ENCODE data around the gene RIN2.
A peak's percentile ranks its signal among the peaks of the same experiment; 100 is the strongest.
"Not testable (repeated sequence)": the region's sequence is repeated elsewhere in the genome, so short reads cannot be mapped to it uniquely, and the experiment has no call there.

The RIN2 gene

DNA sequence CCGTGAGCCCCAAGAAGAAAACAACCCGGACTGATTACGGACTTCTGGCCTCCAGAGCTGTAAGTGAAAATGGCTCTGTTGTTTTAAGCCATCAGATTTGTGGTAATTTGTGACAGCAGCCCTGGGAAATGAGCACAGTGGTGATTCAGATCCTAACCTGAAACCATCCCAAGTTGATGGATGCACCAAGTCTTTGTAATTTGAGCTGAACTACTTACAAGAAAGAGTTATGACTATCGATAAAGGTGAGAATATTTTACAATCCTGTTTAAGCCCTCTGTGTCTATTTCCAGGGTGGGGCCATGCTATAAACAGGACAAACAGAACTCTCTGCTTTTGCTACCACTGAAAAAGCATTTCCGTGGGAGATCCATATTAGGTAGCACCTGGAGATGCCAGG, 19.1 kb upstream of the RIN2 start:
- DNase-seq = no peak
- ATAC-seq = no peak

- no peak for ATAC-seq
- DNase-seq = no peak
Measured at GRCh38 chr20:19739351-19739750, 18.7 kb upstream of the RIN2 start.

- no peak for ATAC-seq
Measured at GRCh38 chr20:19740512-19740911, 17.5 kb upstream of the RIN2 start.

GRCh38 chr20:19741924-19742323, 16.1 kb upstream of the RIN2 start:
- DNase-seq = no peak
- ATAC-seq = no peak

More at GRCh38 chr20:19740512-19740911, 17.5 kb upstream of the RIN2 start:
- DNase-seq = no peak

DNA sequence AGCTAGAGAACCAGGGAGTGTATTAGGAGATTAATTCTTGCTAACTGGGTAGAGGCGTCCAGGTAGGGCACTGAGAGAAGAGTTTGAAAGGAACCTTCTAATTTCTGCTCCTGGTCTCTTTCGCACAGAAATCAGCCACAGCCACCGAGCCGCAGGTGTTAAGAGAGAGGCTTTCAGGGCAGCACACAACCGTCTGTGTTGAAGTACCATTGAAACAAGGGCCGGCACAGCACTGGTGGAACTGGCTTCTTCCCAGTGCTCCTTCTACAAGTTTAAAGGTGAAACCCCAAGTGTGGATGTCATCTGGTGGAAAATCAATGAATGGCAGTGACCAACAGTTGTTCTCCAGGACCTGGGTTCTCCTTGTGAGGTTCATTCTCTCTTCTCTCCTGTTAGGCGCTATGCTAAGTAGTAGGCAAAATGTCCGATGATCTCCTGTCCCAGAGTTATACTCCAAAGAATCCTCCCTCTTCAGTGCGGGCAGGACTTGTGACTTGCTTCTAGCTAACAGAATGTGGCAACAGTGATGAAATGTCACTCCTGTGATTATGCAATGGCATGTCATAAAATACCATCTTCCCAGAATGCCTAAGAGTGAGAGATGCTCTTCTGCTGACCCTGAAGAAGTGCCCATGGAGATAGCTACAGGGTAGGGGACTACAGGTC, 15.0 kb upstream of the RIN2 start:
- DNase-seq = no peak
- ATAC-seq = no peak

GRCh38 chr20:19743640-19743995, 14.4 kb upstream of the RIN2 start:
- no peak for DNase-seq

DNA sequence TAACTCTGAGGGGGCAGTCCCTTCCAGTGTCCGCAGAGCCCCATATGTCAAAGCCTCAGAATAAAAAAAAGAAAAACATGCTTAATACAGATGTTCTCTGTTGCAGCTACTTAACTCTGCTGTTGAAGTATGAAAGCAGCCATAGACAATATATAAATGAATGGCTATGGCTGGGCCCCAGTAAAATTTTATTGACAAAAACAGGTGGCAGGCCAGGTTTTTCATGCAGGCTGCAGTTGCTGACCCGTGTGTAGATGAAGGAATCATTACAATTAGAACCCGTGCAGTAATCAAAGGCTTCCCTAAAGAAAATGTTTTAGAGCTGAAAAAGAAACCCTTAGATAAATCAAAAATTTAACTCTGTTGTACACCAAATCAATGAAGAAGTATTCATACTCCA, 13.0 kb upstream of the RIN2 start:
- ATAC-seq = no peak

More at GRCh38 chr20:19743640-19743995, 14.4 kb upstream of the RIN2 start:
- no peak for ATAC-seq

DNA sequence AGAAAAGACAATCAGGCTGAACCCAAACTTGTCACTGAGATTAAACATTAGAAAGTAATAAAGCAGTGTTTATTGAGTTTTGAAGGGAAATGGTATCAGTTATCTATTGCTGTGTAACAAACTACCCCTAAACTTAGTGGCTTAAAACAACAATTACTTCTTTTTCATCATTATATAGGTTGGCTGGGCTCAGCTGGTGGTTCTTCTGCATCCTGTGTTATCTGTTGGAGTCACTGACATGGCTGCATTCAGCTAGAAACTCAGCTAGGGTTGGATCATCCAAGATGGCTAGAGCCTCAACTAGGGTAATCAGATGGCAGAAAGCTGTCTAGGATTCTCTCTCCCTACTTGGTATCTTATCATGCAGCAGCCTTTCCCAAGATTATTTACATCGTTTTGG, 12.5 kb upstream of the RIN2 start:
- ATAC-seq = no peak
- DNase-seq = no peak

More for the DNA sequence above, 13.0 kb upstream of the RIN2 start:
- DNase-seq = no peak

- DNase-seq (no peak), ATAC-seq (no peak)
Measured at GRCh38 chr20:19746396-19746795, 11.7 kb upstream of the RIN2 start.

GRCh38 chr20:19747903-19748302, 10.2 kb upstream of the RIN2 start:
- ATAC-seq = no peak
- no peak for DNase-seq

- ATAC-seq = no peak
- no peak for DNase-seq
Measured at GRCh38 chr20:19748681-19749080, 9.4 kb upstream of the RIN2 start.

GRCh38 chr20:19749618-19750071, 8.4 kb upstream of the RIN2 start:
- DNase-seq (no peak), ATAC-seq (no peak)

DNA sequence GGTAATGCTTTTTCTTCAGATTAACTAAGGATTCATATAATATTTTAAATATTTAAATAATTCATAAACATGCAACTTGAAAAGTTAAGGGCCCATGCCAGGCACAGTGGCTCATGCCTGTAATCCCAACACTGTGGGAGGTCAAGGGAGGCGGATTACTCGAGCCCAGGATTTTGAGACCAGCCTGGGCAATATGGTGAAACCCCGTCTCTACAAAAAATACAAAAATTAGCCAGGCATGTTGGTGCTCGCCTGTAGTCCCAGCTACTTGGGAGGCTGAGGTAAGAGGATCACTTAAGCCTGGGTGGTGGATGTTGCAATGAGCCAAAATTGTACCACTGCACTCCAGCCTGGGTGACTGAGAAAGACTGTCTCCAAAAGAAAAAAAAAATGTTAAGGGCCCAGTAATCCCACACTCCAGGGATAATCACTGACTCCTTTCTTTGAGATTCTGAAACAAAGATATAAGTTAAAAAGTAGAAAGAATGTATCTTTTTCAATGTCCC, 7.9 kb upstream of the RIN2 start:
- DNase-seq (no peak), ATAC-seq (no peak)

DNA sequence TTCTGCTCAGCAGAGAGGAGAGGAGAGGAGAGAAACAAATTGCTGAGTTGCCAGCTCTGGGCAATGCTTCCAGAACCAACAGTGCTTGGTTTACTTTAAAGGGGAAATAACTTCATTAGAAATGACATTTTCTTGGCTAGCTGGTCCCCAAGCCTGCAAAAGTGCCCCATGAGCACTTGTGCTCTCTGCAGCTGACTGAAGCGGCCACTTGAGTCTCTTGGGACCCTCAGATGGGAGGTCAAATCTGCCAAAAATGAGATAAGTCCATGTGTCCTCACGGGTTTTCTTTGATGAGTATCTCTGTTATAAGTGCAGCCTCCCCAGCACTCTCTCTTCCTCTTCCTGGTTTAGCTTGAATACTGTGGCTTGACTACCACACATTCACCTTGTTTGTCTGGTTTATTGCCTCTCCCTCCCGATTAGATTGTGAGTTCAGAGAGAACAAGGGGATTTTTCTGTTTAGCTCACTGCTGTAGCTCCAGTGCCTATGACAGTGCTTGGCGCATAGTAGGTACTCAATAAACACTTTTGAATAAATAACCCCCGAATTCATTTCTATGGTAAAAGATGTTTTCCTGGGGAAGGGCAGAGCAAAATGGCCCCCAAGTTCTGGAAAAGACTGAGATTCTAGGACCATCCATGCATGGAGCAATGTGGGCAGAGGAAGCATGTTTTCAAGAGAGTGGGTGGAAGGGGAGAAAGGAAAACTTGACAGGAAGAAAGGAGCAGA, 7.0 kb upstream of the RIN2 start:
- ATAC-seq = no peak
- no peak for DNase-seq

DNA sequence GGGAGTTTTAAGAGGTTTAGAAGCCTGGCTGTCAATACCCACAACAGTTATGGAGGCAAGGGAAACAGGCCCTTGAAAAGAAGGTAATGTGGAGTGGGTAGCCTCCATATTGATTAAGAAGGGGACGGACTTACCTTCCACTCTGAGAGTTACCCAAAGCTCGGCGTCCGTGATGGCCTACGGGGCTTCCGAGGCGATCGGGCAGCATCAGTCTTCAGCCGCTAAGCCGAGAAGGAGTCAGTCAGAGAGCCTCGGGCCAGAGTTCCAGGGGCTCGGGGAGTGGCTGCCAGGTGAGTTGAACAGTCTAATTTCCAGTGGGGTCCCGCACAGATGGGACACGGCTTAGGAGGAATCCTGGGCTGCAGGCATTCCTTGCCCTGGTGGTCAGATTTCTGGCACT, 3.9 kb upstream of the RIN2 start:
- ATAC-seq, DNase-seq: not testable (repeated sequence)

- DNase-seq (no peak), ATAC-seq (no peak)
Measured at GRCh38 chr20:19756761-19757486, 1.1 kb upstream of the RIN2 start.

GRCh38 chr20:19757487-19758132, 448 bp upstream of the RIN2 start:
- ATAC-seq (no peak), DNase-seq (peak; percentile 5)

GRCh38 chr20:19758501-19759331, 658 bp downstream of the RIN2 start:
- ATAC-seq (no peak), DNase-seq (no peak)

DNA sequence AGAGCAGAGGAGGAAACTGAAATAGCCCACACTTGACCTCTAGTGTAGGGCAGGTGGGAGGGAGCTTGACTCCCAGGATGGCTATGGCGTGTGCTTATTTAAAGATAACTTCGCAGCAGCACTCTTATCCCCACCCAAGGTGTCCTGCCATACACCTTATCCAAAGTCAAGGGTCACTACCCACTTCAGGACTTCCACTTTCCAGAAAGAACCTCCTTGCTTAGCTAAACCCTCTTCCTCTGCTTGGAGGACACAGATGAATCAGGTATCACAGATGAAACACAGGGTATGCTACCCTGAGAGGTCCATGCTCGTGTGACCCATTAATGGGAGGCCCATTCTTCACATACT, 2.3 kb downstream of the RIN2 start:
- no peak for DNase-seq
- no peak for ATAC-seq

GRCh38 chr20:19761326-19761725, 3.3 kb downstream of the RIN2 start:
- no peak for DNase-seq
- no peak for ATAC-seq

DNA sequence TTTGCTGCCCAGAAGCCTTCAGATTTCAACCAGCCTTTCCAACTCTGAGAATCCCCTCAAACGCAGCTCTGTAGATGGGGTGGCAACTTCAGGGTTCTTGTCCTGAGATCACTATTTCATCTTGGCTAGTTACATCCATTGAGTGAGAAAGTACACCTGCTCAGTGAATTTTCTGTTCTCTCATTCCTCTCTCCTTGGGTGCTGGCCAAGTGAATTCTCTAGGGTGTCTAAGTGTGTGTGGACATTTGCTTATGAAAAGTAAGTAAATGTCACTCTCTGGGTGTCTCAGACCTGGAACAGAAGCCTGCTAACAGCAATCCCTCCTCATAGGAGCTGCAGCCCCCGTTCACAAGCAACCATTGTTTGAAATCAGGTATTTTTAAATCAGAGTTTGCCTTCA, 3.8 kb downstream of the RIN2 start:
- no peak for ATAC-seq
- DNase-seq = no peak

GRCh38 chr20:19764207-19764606, 6.1 kb downstream of the RIN2 start:
- ATAC-seq (no peak), DNase-seq (no peak)
